GM21717 (cell line): ENCODE measurements around the gene TBL1X.

ENCODE experiments used
- ATAC-seq: cut with Tn5 transposase; IDR thresholded peaks from one replicate; pipeline ENCODE4 v1.9.1; 2021; ENCODE audit warnings: mild to moderate bottlenecking, moderate library complexity; ENCODE audit not compliant: unreplicated experiment

The TBL1X gene

GRCh38 chrX:9612146-9612505, 147.3 kb downstream of the TBL1X start:
- no peak for ATAC-seq

- no peak for ATAC-seq
These were observed 149.2 kb downstream of the TBL1X start for GRCh38 chrX:9614016-9614415.

- no peak for ATAC-seq
These were observed 154.3 kb downstream of the TBL1X start for GRCh38 chrX:9619133-9619532.

GRCh38 chrX:9619581-9619980, 154.7 kb downstream of the TBL1X start:
- ATAC-seq, result no peak

- ATAC-seq, result no peak
These were observed 157.3 kb downstream of the TBL1X start for GRCh38 chrX:9622128-9622527.

- ATAC-seq, result no peak
These were observed 161.5 kb downstream of the TBL1X start for GRCh38 chrX:9626379-9626778.

- ATAC-seq, result no peak
These were observed 163.1 kb downstream of the TBL1X start for GRCh38 chrX:9627922-9628321.

GRCh38 chrX:9628779-9629493, 164.1 kb downstream of the TBL1X start:
- no peak for ATAC-seq

GRCh38 chrX:9634551-9634950, 169.7 kb downstream of the TBL1X start:
- no peak for ATAC-seq

GRCh38 chrX:9635368-9635767, 170.5 kb downstream of the TBL1X start:
- ATAC-seq, result no peak

GRCh38 chrX:9635803-9636202, 170.9 kb downstream of the TBL1X start:
- no peak for ATAC-seq

- ATAC-seq, result no peak
These were observed 174.0 kb downstream of the TBL1X start for GRCh38 chrX:9638871-9639270.

GRCh38 chrX:9642270-9642995, 177.6 kb downstream of the TBL1X start:
- no peak for ATAC-seq

- ATAC-seq, result no peak
These were observed 178.9 kb downstream of the TBL1X start for GRCh38 chrX:9643807-9644206.

GRCh38 chrX:9644335-9644734, 179.5 kb downstream of the TBL1X start:
- ATAC-seq, result peak; percentile 76

GRCh38 chrX:9646471-9647224, 181.8 kb downstream of the TBL1X start:
- ATAC-seq, result no peak

- no peak for ATAC-seq
These were observed 182.6 kb downstream of the TBL1X start for GRCh38 chrX:9647431-9647830.

- no peak for ATAC-seq
These were observed 185.2 kb downstream of the TBL1X start for GRCh38 chrX:9650091-9650490.

GRCh38 chrX:9651737-9652136, 186.9 kb downstream of the TBL1X start:
- ATAC-seq, result no peak

GRCh38 chrX:9654929-9655328, 190.1 kb downstream of the TBL1X start:
- no peak for ATAC-seq

- ATAC-seq, result no peak
These were observed 191.4 kb downstream of the TBL1X start for GRCh38 chrX:9656277-9656676.

- ATAC-seq, result no peak
These were observed 192.0 kb downstream of the TBL1X start for GRCh38 chrX:9656871-9657270.
